ENCODE results near the gene MARCHF7. TPM values are rescaled to one million over a fixed set of nuclear protein-coding genes. Genes with fewer than 3 reads are reported as not detected.

The MARCHF7 gene
- total RNA-seq, 1 experiment from 2014 or later: 38.3 TPM

DNA sequence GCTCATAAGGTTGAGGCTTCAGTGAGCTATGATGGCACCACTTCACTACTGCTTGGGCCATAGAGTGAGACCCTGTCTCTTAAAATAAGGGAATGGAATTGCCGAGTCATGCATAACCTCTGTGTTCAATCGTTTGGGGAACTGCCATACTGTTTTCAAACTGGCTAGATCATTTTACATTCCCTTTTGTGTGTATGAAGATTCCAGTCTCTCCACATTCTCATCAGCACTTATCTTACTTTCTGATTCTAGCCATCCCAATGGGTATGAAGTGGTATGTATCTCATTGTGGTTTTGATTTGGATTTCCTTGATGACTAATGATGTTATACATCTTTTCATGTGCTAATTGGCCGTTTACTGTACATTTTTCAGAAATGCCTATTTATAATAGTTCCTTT lies 23.7 kb downstream of the MARCHF7 start:
- Histone ChIP-seq H4K20me1 (ENCODE audit: insufficient read depth) (peaks cover 23% of the 10 kb centered on the region; the same call in 1 of the 2 replicates), H2AFZ (no peak overlapping the region), H3K36me3 (ENCODE audit: low read depth) (0 out of 2 replicates have a peak, but pooled peaks cover 7% of the 10 kb centered on the region), H3K9me3 (ENCODE audit: insufficient read depth, low read depth) (no peaks in the 10 kb centered on the region), H3K9me2 (ENCODE audit: insufficient read depth) (no peaks in the 10 kb centered on the region), H3K4me1 (replicated peaks; ENCODE audit: insufficient read depth) (no peaks in the 10 kb centered on the region), H3K27me3 (ENCODE audit: insufficient read depth, low read depth) (no peaks in the 10 kb centered on the region), H3K4me2 (no peak overlapping the region), H3K27ac (no peak overlapping the region), H3K4me3 (no peak overlapping the region), H3K79me2 (ENCODE audit: low read depth) (peaks cover 52% of the 10 kb centered on the region), H3F3A (ENCODE audit: insufficient read depth, low read depth) (no peaks in the 10 kb centered on the region)
- CTCF ChIA-PET: no interaction called here
- DNase-seq: no peak
- no peak for TF ChIP-seq EZH2 (IDR thresholded peaks at IDR 0.05; ENCODE audit: low read depth)
- no peak for TF ChIP-seq CTCF (conservative IDR thresholded peaks at IDR 0.05)
- POLR2A ChIA-PET (ENCODE audit: unreplicated experiment): no interaction called here
- intact Hi-C loops (cut with micrococcal nuclease; ENCODE audit: unreplicated experiment): no loop called here
- no TSS peak for BruUV-seq (replicated peaks)

DNA sequence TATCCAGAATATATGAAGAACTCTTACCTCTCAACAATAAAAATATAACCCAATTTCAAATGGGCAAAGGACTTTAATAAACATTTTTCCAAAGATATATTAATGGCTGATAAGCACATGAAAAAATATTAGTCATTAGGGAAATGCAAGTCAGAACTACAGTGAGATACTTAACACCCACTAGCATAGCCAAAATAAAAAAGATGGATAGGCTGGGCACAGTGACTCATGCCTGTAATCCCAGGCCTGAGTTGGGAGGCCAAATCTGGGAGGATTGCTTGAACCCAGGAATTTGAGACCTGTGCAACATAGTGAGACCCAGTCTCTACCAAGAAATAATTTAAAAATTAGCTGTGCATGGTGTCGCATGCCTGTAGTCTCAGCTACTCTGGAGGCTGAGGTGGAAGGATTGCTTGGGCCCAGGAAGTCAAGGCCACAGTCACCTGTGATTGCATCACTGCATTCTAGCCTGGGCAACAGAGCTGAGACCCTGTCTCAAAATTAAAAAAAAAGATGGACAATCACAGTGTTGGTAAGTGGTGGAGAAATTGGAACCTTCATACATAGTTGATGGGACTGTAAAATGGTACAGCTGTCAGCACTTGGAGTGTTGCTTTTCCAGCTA lies 25.1 kb downstream of the MARCHF7 start:
- H3K4me3 ChIP-seq: no peak overlapping the region
- no peak overlapping the region for H3K27ac ChIP-seq
- peaks cover 51% of the 10 kb centered on the region for H3K79me2 ChIP-seq (ENCODE audit: low read depth)
- POLR2A ChIA-PET (ENCODE audit: unreplicated experiment): no interaction called here
- H3K27me3 ChIP-seq (ENCODE audit: insufficient read depth, low read depth): no peaks in the 10 kb centered on the region
- no peak overlapping the region for H2AFZ ChIP-seq
- DNase-seq: no peak
- no peaks in the 10 kb centered on the region for H3K4me1 ChIP-seq (replicated peaks; ENCODE audit: insufficient read depth)
- no peak overlapping the region for H3K4me2 ChIP-seq
- intact Hi-C loops (cut with micrococcal nuclease; ENCODE audit: unreplicated experiment): no loop called here
- H3K9me2 ChIP-seq (ENCODE audit: insufficient read depth): no peaks in the 10 kb centered on the region
- no peaks in the 10 kb centered on the region for H3K9me3 ChIP-seq (ENCODE audit: insufficient read depth, low read depth)
- 0 out of 2 replicates have a peak, but pooled peaks cover 11% of the 10 kb centered on the region for H3K36me3 ChIP-seq (ENCODE audit: low read depth)
- CTCF ChIA-PET: interaction anchor here (0.6 kb wide), 1 partner anchor 189 kb away, joined by 3 read pairs; no protein-coding TSS in a partner anchor
- no TSS peak for BruUV-seq (replicated peaks)
- no peaks in the 10 kb centered on the region for H3F3A ChIP-seq (ENCODE audit: insufficient read depth, low read depth)
- no peak for TF ChIP-seq EZH2 (IDR thresholded peaks at IDR 0.05; ENCODE audit: low read depth)
- TF ChIP-seq CTCF (conservative IDR thresholded peaks at IDR 0.05): no peak
- H4K20me1 ChIP-seq (ENCODE audit: insufficient read depth): peaks cover 23% of the 10 kb centered on the region; the same call in 1 of the 2 replicates

DNA sequence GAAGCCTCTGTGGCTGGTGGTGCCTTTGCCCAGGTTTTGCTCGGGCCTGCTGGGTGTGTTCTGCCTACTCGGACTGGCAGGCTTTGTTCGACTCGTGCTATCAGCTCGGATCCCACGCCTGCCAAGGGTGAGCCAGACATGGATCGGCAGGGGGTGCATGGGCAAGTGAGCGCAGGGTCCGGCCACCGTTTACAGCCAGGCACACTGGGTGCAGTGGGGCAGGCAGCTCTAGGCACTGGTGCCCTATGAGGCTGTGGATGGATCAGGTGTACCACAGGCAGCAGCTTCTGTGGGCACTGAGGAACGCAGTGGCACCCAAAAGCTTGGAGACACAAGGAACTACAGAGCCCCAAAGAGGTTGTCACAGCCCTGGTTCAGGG lies 25.6 kb downstream of the MARCHF7 start:
- DNase-seq: no peak
- H3K4me1 ChIP-seq (replicated peaks; ENCODE audit: insufficient read depth): no peaks in the 10 kb centered on the region
- no peaks in the 10 kb centered on the region for H3K27me3 ChIP-seq (ENCODE audit: insufficient read depth, low read depth)
- H3K36me3 ChIP-seq (ENCODE audit: low read depth): 0 out of 2 replicates have a peak, but pooled peaks cover 11% of the 10 kb centered on the region
- H3K4me3 ChIP-seq: no peak overlapping the region
- no peaks in the 10 kb centered on the region for H3K9me2 ChIP-seq (ENCODE audit: insufficient read depth)
- BruUV-seq (replicated peaks): no TSS peak
- no peak overlapping the region for H2AFZ ChIP-seq
- no peak overlapping the region for H3K4me2 ChIP-seq
- H4K20me1 ChIP-seq (ENCODE audit: insufficient read depth): peaks cover 26% of the 10 kb centered on the region; the same call in 1 of the 2 replicates
- intact Hi-C loops (cut with micrococcal nuclease; ENCODE audit: unreplicated experiment): no loop called here
- ChIA-PET POLR2A (ENCODE audit: unreplicated experiment) (no interaction called here), CTCF (interaction anchor here (0.6 kb wide), 1 partner anchor 188 kb away, joined by 3 read pairs; no protein-coding TSS in a partner anchor)
- no peaks in the 10 kb centered on the region for H3K9me3 ChIP-seq (ENCODE audit: insufficient read depth, low read depth)
- H3F3A ChIP-seq (ENCODE audit: insufficient read depth, low read depth): no peaks in the 10 kb centered on the region
- no peak for TF ChIP-seq EZH2 (IDR thresholded peaks at IDR 0.05; ENCODE audit: low read depth)
- TF ChIP-seq CTCF (conservative IDR thresholded peaks at IDR 0.05): no peak
- H3K79me2 ChIP-seq (ENCODE audit: low read depth): peaks cover 48% of the 10 kb centered on the region
- H3K27ac ChIP-seq: no peak overlapping the region

Measured in PC-9 (cell line).